HG02970 (cell line): ENCODE data around the gene TMPRSS2.
"Not testable (repeated sequence)": the region's sequence is repeated elsewhere in the genome, so short reads cannot be mapped to it uniquely, and the experiment has no call there.

Source experiments
- ATAC-seq: cut with Tn5 transposase; IDR thresholded peaks from one replicate; pipeline ENCODE4 v1.9.1; 2021; ENCODE audit warnings: mild to moderate bottlenecking, moderate library complexity, moderate number of reproducible peaks; ENCODE audit not compliant: unreplicated experiment, low FRiP score

The TMPRSS2 gene

GRCh38 chr21:41429925-41430491 is 78.0 kb downstream of the TMPRSS2 start:
- ATAC-seq = no peak

GRCh38 chr21:41429305-41429704 is 78.7 kb downstream of the TMPRSS2 start:
- no peak for ATAC-seq

GRCh38 chr21:41428847-41429246 is 79.1 kb downstream of the TMPRSS2 start:
- ATAC-seq = no peak

- ATAC-seq = no peak
These were observed 79.6 kb downstream of the TMPRSS2 start for GRCh38 chr21:41428311-41428710.

GRCh38 chr21:41427556-41427955 is 80.4 kb downstream of the TMPRSS2 start:
- ATAC-seq = no peak

- no peak for ATAC-seq
These were observed 81.1 kb downstream of the TMPRSS2 start for GRCh38 chr21:41426676-41427404.

- peak; percentile 78 for ATAC-seq
These were observed 81.8 kb downstream of the TMPRSS2 start, which contains the start of gene MX1 for GRCh38 chr21:41425954-41426675. Gene MX1 (plus strand): TSS chr21:41426239. CDS start chr21:41432071, 5,832 bp downstream.

GRCh38 chr21:41425588-41425953 is 82.4 kb downstream of the TMPRSS2 start:
- no peak for ATAC-seq

- not testable (repeated sequence) for ATAC-seq
These were observed 84.7 kb downstream of the TMPRSS2 start for GRCh38 chr21:41423305-41423636.

GRCh38 chr21:41422546-41423304 is 85.2 kb downstream of the TMPRSS2 start:
- no peak for ATAC-seq

GRCh38 chr21:41420998-41421397 is 87.0 kb downstream of the TMPRSS2 start:
- not testable (repeated sequence) for ATAC-seq

- ATAC-seq = peak; percentile 55
These were observed 87.8 kb downstream of the TMPRSS2 start for GRCh38 chr21:41419921-41420862.

- no peak for ATAC-seq
These were observed 88.8 kb downstream of the TMPRSS2 start for GRCh38 chr21:41418956-41419680.

- ATAC-seq = no peak
These were observed 89.6 kb downstream of the TMPRSS2 start for GRCh38 chr21:41418393-41418792.

- ATAC-seq = not testable (repeated sequence)
These were observed 90.5 kb downstream of the TMPRSS2 start for GRCh38 chr21:41417505-41417904.
